Tibial nerve (tissue), 3 donors: ENCODE results near the gene HBB.

Experiments
- CTCF ChIP-seq, 5 experiments: fragments of 200-600 bp in 3 of 5; fragments of 450-650 bp in 2 of 5; sonication (generic) in 3 of 5; IDR thresholded peaks; one replicate each; pipeline ENCODE4 v1.5.1; 2016 to 2019; ENCODE audit warnings: antibody characterized with exemption in 5 of 5, mild to moderate bottlenecking in 3 of 5, moderate library complexity in 2 of 5
- POLR2A ChIP-seq, 2 donors: fragments of 450-650 bp; IDR thresholded peaks; one replicate each; pipeline ENCODE4 v1.6.1; 2017; ENCODE audit warnings: antibody characterized with exemption in 2 of 2, mild to moderate bottlenecking in 2 of 2, moderate library complexity in 2 of 2

GRCh38 chr11:5238486-5238885 lies 11.6 kb upstream of the HBB start:
- TF ChIP-seq CTCF (IDR thresholded peaks at IDR 0.05) (no peak), POLR2A (IDR thresholded peaks at IDR 0.05) (no peak)
